ENCODE measurements around the gene DDX59.
"Not testable (repeated sequence)": the region's sequence is repeated elsewhere in the genome, so short reads cannot be mapped to it uniquely, and the experiment has no call there.

The DDX59 gene

GRCh38 chr1:200670242-200671118 lies 773 bp upstream of the DDX59 start:
- peak; percentile 20 to 37 for DNase-seq

DNA sequence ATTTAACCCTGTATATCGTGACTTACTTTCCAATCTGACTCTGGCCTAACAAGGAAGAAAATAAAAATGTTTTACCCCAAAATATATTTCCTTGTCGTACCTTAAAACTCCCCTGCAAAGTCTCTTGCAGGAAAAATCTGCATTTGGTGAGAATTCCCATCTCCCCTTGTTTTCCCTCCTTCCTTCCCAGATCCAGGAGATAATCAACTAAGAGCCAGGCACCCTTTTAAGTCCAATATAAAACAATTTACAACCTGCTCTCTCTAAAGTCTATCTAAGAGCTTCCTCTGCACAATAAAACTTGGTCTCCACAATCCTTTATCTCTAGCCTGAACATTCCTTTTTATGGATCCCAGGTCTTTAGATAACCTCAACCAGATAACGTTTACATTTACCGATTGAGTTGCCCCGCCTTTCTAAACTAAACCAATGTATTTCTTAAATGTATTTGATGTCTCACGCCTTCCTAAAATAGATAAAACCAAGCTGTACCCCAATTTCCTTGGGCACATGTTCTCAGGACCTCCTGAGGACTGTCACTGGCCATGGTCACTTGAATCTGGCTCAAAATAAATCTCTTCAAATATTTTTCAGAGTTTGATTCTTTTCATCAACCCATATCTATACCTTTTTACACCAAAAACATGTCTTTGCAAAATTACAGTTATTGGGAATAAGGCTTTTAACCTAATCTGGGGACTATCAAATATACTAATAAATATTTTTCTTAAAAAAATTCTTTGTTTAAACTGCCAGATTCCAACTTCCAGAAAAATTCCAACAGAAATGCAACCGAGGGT lies 993 bp downstream of the DDX59 start:
- DNase-seq, result no peak

GRCh38 chr1:200666309-200666708 lies 3.4 kb downstream of the DDX59 start:
- DNase-seq, result no peak

DNA sequence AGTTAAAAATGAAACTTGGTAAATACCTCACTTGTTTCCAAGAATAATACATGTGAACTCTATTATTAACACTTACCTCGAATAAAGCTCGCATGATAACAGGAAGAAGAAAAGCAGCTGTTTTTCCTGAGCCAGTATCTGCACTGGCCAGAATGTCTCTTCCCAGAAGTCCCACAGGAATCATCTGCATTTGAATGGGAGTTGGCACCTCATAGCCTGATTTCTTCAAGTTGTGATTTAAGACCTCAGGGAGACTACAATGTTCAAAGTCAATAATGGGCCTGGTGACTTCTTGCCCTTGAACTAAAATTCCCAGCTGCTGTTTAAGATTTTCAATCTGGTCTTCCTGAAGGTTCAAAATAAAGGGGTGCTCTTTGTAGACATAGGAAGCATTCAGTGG lies 3.8 kb downstream of the DDX59 start:
- no peak for DNase-seq

DNA sequence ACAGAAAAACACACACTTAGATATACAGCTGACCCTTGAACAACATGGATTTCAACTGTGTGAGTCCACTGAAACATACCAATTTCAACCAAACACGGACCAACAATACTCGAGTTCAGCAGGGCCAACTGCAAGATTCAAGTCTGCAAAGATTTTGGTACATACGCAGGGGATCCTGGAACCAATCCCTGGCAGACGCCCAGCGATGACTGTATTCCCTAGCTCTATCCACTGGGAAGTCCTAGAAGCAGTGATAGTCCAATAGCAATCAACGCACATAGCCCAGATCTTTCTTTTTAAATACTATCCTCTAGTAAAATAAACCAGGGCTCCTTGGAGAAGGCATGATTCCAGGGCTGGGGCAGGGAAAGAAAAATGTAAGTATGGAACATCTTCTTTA lies 9.0 kb downstream of the DDX59 start:
- no peak for DNase-seq

DNA sequence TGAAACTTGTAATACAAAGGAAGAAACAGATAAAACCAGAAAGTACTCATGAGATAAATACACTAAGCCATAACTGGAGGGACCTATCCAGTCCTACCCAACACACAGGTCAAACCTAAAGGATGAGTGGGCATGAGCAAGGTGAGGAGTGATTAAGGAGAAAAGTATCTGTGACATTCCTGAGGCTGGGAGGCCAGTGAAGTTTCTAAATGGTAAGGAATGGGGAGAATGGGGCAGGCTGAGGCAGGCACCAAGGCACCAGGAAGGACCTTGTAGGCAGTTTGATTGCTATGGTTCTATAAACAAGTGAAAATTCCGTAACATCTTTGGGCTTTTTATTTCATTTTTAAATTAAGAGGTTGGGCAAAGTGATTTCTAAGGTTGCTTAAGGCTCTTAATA lies 10.4 kb downstream of the DDX59 start:
- no peak for DNase-seq

- DNase-seq, result no peak
These were observed 11.5 kb downstream of the DDX59 start for GRCh38 chr1:200658037-200658818.

DNA sequence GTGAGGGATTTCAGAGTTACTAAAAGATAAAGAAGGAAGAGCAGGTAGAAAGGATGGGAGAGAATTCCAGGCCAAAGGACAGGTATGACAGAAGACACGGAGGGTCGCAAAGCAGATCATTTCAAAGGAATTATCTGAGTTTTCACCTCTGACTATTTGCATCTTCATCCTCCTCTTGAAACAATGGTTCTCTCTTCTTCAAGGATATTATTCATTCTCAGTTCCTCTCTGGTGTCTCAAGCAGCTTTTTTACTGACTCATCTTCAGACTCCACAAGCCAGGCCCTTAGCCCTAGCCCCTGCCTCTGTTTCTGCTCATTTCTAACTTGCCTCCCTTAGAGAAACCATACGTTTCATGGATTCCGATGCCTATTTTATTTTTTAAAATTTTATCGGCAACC lies 15.0 kb downstream of the DDX59 start:
- no peak for DNase-seq

DNA sequence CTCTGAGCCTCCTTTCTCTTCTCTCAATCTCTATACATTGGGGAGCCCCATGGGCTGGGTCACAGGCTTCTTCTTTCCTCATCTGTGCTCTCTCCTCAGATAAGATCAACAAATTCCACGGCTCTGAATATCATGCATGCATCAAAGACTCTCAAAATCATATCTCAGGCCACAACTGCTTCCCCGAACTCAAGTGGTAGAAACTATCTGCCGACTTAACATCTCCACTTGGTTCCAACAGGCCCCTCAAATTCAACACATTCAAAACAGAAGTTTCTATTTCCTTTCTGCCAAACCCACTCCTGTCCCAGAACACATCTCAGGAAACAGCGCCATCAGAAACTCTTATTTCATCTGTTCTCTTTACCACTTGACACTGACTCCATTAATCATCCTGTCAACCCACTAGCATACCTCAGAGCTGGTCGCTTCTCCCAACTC lies 16.7 kb downstream of the DDX59 start:
- peak in 1 of 2 experiments; percentile 14 for DNase-seq

DNA sequence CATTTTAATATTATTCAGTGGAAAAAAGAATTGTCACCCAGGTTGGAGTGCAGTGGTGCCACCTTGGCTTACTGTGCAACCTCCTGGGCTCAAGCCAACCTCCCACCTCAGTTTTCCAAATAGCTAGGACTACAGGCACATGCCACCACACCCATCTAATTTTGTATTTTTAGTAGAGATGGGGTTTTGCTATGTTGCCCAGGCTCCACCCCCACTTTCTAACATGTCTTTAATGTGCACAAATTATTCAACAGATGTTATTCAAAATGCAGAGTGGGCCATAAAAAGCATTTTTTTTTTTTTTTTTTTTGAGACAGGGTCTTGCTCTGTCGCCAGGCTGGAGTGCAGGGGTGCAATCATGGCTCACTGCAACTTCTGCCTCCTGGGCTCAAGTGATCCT lies 17.3 kb downstream of the DDX59 start:
- DNase-seq, result no peak

DNA sequence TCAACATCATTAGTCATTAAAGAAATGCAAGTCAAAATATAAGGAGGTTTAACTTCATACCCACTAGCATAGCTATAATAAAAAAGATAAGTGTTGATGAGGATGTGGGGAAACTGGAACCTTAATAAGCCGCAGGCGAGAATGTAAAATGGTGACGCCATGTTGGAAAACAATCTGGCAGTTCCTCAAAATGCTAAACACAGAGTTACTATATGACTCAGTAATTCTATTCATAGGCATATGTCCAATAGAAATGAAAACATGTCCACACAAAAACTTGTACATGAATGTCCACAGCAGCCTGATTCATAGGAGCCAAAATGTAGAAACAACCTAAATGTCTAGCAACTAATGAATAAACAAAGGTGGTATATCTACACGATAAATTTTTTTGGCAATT lies 23.2 kb downstream of the DDX59 start:
- no peak for DNase-seq

- DNase-seq, result no peak
These were observed 25.7 kb downstream of the DDX59 start for GRCh38 chr1:200644021-200644420.

DNA sequence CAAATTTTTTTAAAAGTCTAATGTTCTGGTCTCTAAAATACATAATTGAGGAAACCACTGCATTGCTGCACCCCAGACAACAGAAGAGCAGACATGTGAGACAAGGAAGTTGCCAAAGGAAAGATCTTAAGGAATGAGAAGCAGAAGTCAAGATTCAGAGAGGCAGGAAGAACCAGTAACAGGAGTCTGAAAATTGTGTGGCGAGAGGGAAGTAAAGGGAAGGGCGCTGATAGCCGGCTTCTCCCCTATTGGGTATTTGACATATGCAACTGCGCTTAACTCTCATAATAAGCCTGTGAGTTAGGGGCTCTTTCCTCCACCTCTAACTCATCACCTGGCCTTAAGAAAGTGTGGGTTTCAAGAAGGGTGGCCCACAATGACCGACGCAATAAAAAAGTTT lies 27.2 kb downstream of the DDX59 start:
- no peak for DNase-seq

GRCh38 chr1:200640963-200641401 lies 28.7 kb downstream of the DDX59 start:
- no peak for DNase-seq

- no peak for DNase-seq
These were observed 29.2 kb downstream of the DDX59 start for GRCh38 chr1:200640373-200640962.

GRCh38 chr1:200638073-200638472 lies 31.6 kb downstream of the DDX59 start:
- no peak for DNase-seq

- no peak for DNase-seq
These were observed 33.0 kb downstream of the DDX59 start for GRCh38 chr1:200636681-200637080.

DNA sequence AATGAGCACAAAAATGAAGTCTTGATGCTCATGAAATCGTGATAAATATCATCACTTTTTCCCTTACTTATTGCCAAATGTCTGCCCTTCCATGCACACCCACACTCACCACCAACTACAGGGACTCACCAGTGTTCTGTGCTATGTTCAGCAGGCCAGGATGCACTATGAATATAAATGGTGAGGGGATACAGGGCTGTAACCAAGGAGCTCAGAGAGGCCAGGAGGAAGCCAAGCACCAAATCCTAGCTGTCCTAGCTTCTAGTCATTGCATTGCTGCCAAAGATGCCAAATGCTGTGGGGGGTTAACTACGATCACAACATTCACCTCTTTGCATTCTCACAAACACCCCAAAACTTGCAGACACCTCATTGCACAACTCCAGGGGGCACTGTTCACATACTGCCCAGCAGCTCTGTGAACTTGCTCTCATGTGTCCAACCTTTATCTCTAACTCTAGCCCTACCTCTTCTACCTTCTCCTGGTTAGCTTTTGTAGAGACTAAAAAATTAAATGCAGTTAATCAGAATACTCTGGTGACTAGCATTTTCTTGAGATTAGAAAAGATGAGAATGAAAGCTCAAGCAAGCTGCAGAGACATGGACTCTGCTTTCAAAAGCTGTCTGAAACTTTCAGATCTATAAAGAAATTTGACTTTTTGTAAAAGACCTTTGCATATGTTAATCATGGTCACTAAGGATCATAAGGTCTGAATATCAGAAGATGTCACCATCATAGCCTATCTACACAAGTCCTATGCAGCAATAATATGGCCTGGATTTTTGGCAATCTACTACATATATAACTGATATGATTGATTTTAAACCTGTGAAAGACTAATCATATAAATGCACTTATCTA lies 35.2 kb downstream of the DDX59 start:
- no peak for DNase-seq

DNA sequence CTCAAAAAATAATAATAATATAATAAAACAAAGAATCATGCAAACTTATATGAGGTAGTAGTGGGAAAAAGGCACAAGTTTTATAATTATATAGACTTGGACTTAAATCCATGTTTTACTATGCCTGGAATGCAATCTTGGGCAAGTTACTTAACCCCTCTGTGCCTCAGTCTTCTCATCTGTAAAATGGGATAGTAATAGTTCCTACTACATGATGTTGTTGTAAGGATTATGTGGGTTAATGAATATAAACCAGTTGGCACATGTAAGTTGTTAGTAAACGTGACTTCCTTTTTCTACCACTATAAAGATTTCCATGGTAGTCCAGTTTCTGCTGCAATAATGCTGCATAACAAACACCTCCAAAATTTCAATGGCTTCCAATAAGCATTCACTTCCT lies 38.3 kb downstream of the DDX59 start:
- no peak for DNase-seq

- DNase-seq, result not testable (repeated sequence)
These were observed 39.2 kb downstream of the DDX59 start for GRCh38 chr1:200630515-200630899.

DNA sequence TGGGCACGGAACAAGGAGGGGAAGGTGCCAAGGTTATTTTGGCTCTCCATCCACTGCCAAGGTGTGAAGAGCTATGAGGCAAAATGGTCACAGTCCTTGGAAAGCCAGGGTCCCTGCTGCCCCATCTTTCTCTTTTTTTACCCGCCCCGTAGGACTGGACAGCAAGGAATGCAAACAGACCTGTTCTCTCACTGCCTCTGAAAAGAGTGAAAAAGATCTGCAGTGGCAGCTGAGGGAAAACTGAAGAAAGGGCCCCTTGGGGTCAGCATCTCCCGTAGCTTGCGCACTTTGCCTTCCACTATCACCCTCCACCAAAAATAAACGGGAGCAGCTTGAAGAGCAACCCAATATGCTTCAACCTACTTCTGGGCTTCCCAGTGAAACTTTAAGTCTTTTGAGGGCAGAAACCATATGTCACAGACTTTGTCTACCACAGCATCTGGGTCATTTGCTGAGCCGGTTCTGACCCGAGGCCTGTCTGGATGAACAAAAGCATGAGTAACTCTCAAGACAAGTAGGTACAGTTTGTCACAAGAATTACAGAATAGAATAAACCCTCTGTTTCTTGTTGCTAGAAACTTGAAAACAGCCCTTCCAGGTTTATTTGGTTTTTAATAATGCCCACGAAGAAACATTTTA lies 39.7 kb downstream of the DDX59 start:
- no peak for DNase-seq

All from activated CD4-positive, alpha-beta T cell treated with anti-CD3 and anti-CD28 coated beads, Interleukin-2, amount 50 U/mL, for 48 hours (primary cell).